ENCODE data around the gene ANKRD63.

The ANKRD63 gene

DNA sequence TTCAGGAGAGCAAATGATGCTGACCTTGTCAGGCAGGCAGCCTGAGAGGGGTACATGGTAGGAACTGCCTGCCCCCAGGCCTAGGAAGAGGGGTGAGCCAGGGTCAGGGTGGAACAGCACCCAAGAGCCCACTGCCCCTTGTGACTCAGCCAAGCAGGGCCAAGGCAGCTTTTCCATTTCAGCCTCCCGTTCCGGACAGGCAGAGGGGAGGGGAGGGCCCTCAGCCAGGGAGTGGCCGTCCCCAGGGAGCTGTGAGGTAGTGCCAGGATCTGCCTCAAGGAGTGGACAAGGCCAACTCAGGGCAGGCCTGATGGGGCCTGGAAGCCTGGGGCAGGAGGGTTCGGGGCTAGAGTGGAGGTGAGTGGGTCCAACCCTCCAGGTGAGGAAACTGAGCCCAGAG is 5.1 kb upstream of the ANKRD63 start:
- H3K9me3 ChIP-seq (ENCODE audit: control insufficient read depth in 2 of 2, low read length in 2 of 2) = no peaks in the 10 kb centered on the region
- H3K4me1 ChIP-seq (ENCODE audit: control insufficient read depth in 2 of 2, insufficient read depth in 2 of 2, low read length in 2 of 2) = peaks cover 20 to 34% of the 10 kb centered on the region in 2 donors
- peaks cover 9 to 10% of the 10 kb centered on the region in 2 donors for H3K27me3 ChIP-seq (ENCODE audit: control insufficient read depth in 2 of 2, insufficient read depth in 2 of 2, low read length in 2 of 2)
- no peak overlapping the region for H3K4me3 ChIP-seq (ENCODE audit: low read length in 2 of 2)
- H3K36me3 ChIP-seq (ENCODE audit: control insufficient read depth in 2 of 2, insufficient read depth in 2 of 2, low read length in 2 of 2) = peaks cover 0 to 5% of the 10 kb centered on the region in 2 donors
- no peak overlapping the region for H3K9ac ChIP-seq (ENCODE audit: low read depth in 1 of 2, low read length in 2 of 2)
- no peak overlapping the region for H3K27ac ChIP-seq (ENCODE audit: low read depth in 2 of 2, low read length in 2 of 2)

DNA sequence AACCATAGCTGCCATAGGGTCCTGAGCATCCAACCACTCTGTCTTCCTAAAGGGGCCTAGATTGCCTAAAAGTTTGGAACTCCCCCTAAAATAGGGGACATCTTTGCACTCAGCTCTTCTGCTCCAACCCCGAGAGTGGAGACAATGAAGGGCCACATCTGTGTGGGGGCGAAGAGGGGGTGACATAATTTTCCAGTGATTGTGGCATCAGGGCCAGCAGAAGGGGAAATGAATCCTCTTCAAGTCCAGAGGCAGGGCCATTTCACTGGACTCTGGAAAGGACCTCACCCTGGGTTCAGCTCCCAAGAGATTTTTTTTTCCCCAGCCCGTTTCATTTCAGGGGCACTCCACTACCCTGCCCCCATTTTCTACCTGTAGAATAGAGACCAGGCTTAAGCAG is 4.6 kb upstream of the ANKRD63 start:
- H3K27me3 ChIP-seq (ENCODE audit: control insufficient read depth in 2 of 2, insufficient read depth in 2 of 2, low read length in 2 of 2) = peaks cover 10 to 13% of the 10 kb centered on the region in 2 donors
- H3K27ac ChIP-seq (ENCODE audit: low read depth in 2 of 2, low read length in 2 of 2) = no peak overlapping the region
- no peak overlapping the region for H3K4me3 ChIP-seq (ENCODE audit: low read length in 2 of 2)
- H3K9ac ChIP-seq (ENCODE audit: low read depth in 1 of 2, low read length in 2 of 2) = no peak overlapping the region
- H3K36me3 ChIP-seq (ENCODE audit: control insufficient read depth in 2 of 2, insufficient read depth in 2 of 2, low read length in 2 of 2) = peaks cover 0 to 3% of the 10 kb centered on the region in 2 donors
- no peaks in the 10 kb centered on the region for H3K9me3 ChIP-seq (ENCODE audit: control insufficient read depth in 2 of 2, low read length in 2 of 2)
- peaks cover 25 to 37% of the 10 kb centered on the region in 2 donors for H3K4me1 ChIP-seq (ENCODE audit: control insufficient read depth in 2 of 2, insufficient read depth in 2 of 2, low read length in 2 of 2)

DNA sequence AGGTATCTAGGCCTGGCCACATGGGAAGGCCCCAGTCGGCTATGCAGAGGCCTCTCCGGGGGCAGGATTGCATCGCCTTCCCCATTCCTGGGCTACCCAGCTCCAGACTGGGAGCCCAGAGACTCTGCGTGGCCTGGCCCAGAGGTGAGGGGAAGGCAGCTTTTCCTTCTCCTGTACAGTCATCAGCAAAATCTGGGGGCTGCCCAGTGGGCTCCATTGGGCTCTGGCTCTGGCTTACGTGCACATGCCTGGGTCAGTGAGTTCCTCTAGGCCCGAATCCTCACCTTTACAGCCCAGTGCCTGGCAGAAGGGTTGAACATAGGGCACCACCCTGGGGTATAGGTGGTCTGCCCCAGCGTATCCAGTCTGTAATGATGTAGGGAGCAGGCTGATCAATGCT is 3.9 kb upstream of the ANKRD63 start:
- H3K4me3 ChIP-seq (ENCODE audit: low read length in 2 of 2) = no peak overlapping the region
- no peak overlapping the region for H3K27ac ChIP-seq (ENCODE audit: low read depth in 2 of 2, low read length in 2 of 2)
- no peaks in the 10 kb centered on the region for H3K36me3 ChIP-seq (ENCODE audit: control insufficient read depth in 2 of 2, insufficient read depth in 2 of 2, low read length in 2 of 2)
- H3K4me1 ChIP-seq (ENCODE audit: control insufficient read depth in 2 of 2, insufficient read depth in 2 of 2, low read length in 2 of 2) = peaks cover 29 to 43% of the 10 kb centered on the region in 2 donors
- H3K9ac ChIP-seq (ENCODE audit: low read depth in 1 of 2, low read length in 2 of 2) = no peak overlapping the region
- no peaks in the 10 kb centered on the region for H3K9me3 ChIP-seq (ENCODE audit: control insufficient read depth in 2 of 2, low read length in 2 of 2)
- peaks cover 10 to 18% of the 10 kb centered on the region in 2 donors for H3K27me3 ChIP-seq (ENCODE audit: control insufficient read depth in 2 of 2, insufficient read depth in 2 of 2, low read length in 2 of 2)

DNA sequence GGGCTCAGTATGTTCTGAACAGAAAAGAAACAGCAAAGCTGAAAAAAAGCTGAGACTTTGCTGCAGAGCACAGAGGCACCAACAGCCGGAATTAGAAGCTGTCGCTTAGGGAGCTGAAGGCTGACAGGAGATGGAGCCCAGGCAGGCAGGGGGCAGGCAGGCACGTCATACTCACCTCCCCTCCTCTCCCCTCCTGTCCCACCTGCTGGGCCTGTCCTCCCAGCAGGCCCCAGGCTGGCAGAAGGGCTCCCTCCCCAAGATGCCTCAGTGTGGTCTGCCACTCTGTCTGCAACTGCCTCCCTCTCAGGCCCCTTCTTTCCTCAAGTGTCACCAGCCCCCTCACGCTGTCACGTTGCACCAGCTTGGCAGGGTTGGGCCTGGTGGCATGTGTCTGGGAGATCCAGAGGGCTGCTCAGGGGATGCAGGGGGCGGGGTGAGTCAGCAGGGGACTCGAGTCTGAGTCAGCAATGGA is 3.2 kb upstream of the ANKRD63 start:
- Histone ChIP-seq H3K9ac (ENCODE audit: low read depth in 1 of 2, low read length in 2 of 2) (no peak overlapping the region), H3K9me3 (ENCODE audit: control insufficient read depth in 2 of 2, low read length in 2 of 2) (no peaks in the 10 kb centered on the region), H3K36me3 (ENCODE audit: control insufficient read depth in 2 of 2, insufficient read depth in 2 of 2, low read length in 2 of 2) (no peaks in the 10 kb centered on the region), H3K27me3 (ENCODE audit: control insufficient read depth in 2 of 2, insufficient read depth in 2 of 2, low read length in 2 of 2) (peaks cover 12 to 24% of the 10 kb centered on the region in 2 donors), H3K4me3 (ENCODE audit: low read length in 2 of 2) (no peak overlapping the region), H3K27ac (ENCODE audit: low read depth in 2 of 2, low read length in 2 of 2) (no peak overlapping the region), H3K4me1 (ENCODE audit: control insufficient read depth in 2 of 2, insufficient read depth in 2 of 2, low read length in 2 of 2) (peaks cover 34 to 42% of the 10 kb centered on the region in 2 donors)

DNA sequence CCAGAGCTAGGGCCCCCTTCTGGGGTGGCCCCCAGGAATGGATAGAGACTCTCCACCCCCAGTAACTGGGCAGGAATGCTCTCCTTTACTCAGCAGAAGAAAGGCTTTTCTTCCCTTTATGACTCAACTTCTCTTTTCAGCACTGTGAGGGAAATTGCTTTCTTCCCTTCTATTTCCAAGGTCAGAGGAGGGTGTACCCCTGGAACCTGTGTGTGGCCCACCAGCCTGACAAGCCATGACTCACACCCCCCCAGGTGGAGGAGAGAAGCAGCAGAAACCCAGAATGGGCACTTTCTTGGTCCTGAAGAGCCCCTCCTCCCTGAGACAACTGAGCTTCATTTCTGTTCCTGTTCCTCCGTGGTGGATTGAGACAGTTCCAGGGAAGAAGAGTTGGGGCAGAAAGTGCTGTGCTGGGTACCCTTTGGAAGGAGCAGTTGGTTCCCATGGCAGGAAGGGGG is 2.7 kb upstream of the ANKRD63 start:
- H3K4me1 ChIP-seq (ENCODE audit: control insufficient read depth in 2 of 2, insufficient read depth in 2 of 2, low read length in 2 of 2) = peaks cover 34 to 41% of the 10 kb centered on the region in 2 donors
- H3K27ac ChIP-seq (ENCODE audit: low read depth in 2 of 2, low read length in 2 of 2) = no peak overlapping the region
- peaks cover 18 to 28% of the 10 kb centered on the region in 2 donors for H3K27me3 ChIP-seq (ENCODE audit: control insufficient read depth in 2 of 2, insufficient read depth in 2 of 2, low read length in 2 of 2)

DNA sequence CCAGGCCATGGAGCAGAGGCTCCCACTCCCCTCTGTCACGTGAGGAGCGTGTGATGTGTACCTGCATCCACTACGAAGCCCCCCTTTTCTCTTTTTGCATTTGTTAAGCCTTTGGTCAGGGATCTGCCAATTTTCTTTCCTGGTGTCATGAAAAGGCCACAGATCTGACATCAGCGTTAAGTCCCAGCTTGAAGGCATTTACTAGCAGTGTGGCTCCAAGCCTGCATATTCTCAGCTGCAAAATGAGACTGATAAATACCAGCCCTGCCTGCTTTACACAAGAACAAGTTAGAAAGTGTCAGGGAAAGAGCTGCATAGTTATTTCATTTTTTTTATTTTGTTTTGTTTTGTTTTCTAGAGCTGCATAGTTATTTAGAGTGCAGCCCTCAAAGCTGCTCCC is 2.3 kb upstream of the ANKRD63 start:
- H3K36me3 ChIP-seq (ENCODE audit: control insufficient read depth in 2 of 2, insufficient read depth in 2 of 2, low read length in 2 of 2) = no peaks in the 10 kb centered on the region
- no peak overlapping the region for H3K9ac ChIP-seq (ENCODE audit: low read depth in 1 of 2, low read length in 2 of 2)
- no peak overlapping the region for H3K4me3 ChIP-seq (ENCODE audit: low read length in 2 of 2)
- no peaks in the 10 kb centered on the region for H3K9me3 ChIP-seq (ENCODE audit: control insufficient read depth in 2 of 2, low read length in 2 of 2)
- H3K4me1 ChIP-seq (ENCODE audit: control insufficient read depth in 2 of 2, insufficient read depth in 2 of 2, low read length in 2 of 2) = peaks cover 32 to 37% of the 10 kb centered on the region in 2 donors
- H3K27ac ChIP-seq (ENCODE audit: low read depth in 2 of 2, low read length in 2 of 2) = no peak overlapping the region
- H3K27me3 ChIP-seq (ENCODE audit: control insufficient read depth in 2 of 2, insufficient read depth in 2 of 2, low read length in 2 of 2) = peaks cover 22 to 32% of the 10 kb centered on the region in 2 donors

More for the DNA sequence above, 2.7 kb upstream of the ANKRD63 start:
- Histone ChIP-seq H3K36me3 (ENCODE audit: control insufficient read depth in 2 of 2, insufficient read depth in 2 of 2, low read length in 2 of 2) (no peaks in the 10 kb centered on the region), H3K9ac (ENCODE audit: low read depth in 1 of 2, low read length in 2 of 2) (no peak overlapping the region), H3K9me3 (ENCODE audit: control insufficient read depth in 2 of 2, low read length in 2 of 2) (no peaks in the 10 kb centered on the region), H3K4me3 (ENCODE audit: low read length in 2 of 2) (no peak overlapping the region)

DNA sequence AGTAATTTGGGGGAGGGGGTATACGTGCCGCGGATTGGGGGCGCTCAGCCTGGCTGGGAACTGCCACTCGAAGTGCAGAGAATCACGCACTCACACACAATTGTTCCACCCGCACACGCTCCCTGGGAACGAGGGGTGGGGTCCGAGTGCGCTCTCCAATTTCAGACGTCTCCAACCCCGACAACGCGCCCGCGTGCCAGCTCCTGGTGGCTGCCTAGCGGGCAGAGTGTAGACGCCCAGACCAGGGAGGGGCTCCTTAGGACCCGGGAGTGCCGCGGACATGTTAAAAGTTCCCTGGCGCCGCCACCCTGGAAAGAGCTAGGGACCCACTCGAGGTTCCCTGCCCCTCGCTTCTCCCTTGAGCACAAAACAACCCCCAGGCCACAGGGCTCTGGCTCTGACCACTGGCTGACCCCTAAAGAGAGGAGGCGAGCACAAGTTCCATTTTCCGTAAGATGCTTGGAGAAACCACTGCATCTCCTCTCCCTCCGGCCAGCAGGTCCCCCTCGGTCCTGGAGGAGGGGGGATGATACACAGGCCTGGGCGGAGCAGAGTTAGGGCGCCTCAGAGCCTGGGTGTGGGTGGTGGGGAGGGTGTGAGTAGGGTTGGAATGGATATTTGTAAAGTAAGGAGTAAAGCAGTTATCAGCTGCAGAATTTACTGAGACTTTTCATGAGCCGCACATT is 894 bp upstream of the ANKRD63 start:
- no peaks in the 10 kb centered on the region for H3K36me3 ChIP-seq (ENCODE audit: control insufficient read depth in 2 of 2, insufficient read depth in 2 of 2, low read length in 2 of 2)
- H3K27me3 ChIP-seq (ENCODE audit: control insufficient read depth in 2 of 2, insufficient read depth in 2 of 2, low read length in 2 of 2) = peaks cover 28 to 45% of the 10 kb centered on the region in 2 donors
- no peak overlapping the region for H3K27ac ChIP-seq (ENCODE audit: low read depth in 2 of 2, low read length in 2 of 2)
- no peaks in the 10 kb centered on the region for H3K9me3 ChIP-seq (ENCODE audit: control insufficient read depth in 2 of 2, low read length in 2 of 2)
- H3K4me3 ChIP-seq (ENCODE audit: low read length in 2 of 2) = no peak overlapping the region
- H3K9ac ChIP-seq (ENCODE audit: low read depth in 1 of 2, low read length in 2 of 2) = no peak overlapping the region
- H3K4me1 ChIP-seq (ENCODE audit: control insufficient read depth in 2 of 2, insufficient read depth in 2 of 2, low read length in 2 of 2) = peaks cover 26 to 27% of the 10 kb centered on the region in 2 donors

DNA sequence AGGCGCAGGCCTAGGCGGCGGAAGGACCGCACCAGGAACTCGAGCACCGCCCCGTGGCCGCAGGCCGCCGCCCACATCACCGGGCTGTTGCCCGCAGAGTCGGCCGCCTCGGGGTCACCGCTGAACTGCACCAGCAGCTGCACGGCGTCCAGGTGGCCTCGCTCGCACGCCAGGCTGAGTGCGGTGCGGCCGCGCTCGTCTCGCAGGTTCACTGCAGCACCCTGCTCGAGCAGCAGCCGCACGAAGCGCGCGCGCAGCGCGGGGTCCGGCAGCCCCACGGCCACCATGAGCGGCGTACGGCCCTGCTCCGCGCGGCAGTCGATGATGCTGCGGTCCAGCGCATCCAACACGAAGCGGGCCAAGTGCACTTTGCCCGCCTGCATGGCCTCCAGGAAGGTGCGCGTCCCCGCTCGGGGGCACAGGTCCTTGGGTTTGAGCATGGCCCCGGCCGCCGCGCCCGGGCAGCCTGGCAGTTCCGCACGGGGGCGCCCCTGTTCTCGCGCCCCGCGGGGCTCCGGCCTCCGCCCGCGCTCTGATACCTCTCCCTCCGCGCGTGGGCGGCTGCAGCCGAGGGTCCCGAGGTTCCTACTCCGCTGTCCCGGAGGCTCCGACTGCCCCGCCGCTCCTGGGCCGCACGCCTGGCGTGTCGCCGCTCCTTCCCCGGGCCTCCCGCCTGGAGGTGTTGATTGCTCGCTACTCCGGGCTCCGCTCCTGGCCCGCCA is 556 bp downstream of the ANKRD63 start:
- Histone ChIP-seq H3K4me3 (ENCODE audit: low read length in 2 of 2) (peak overlapping the region; percentile 57 to 68), H3K9me3 (ENCODE audit: control insufficient read depth in 2 of 2, low read length in 2 of 2) (no peaks in the 10 kb centered on the region), H3K36me3 (ENCODE audit: control insufficient read depth in 2 of 2, insufficient read depth in 2 of 2, low read length in 2 of 2) (no peaks in the 10 kb centered on the region), H3K27ac (ENCODE audit: low read depth in 2 of 2, low read length in 2 of 2) (no peak overlapping the region), H3K9ac (ENCODE audit: low read depth in 1 of 2, low read length in 2 of 2) (peak overlapping the region in 1 of 2 donors; percentile 43), H3K4me1 (ENCODE audit: control insufficient read depth in 2 of 2, insufficient read depth in 2 of 2, low read length in 2 of 2) (peaks cover 20 to 21% of the 10 kb centered on the region in 2 donors), H3K27me3 (ENCODE audit: control insufficient read depth in 2 of 2, insufficient read depth in 2 of 2, low read length in 2 of 2) (peaks cover 30 to 47% of the 10 kb centered on the region in 2 donors)

DNA sequence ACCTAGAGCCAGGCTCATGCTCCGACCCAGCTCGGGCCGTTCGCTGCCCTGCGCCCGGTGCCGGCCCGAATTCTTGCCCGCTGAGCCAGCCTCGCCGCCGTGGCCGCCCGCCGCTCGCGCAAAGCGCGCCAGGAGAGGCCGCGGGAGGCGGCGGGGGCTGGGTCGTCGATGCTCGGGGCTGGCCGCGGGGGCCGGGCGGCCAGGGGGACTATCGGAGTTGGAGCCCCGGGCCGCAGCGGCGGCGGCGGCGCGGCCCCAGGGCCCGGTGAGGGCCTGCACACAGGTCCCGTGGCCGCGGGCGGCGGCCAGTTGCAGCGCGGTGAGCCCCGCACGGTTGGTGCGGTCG is 1.1 kb downstream of the ANKRD63 start:
- Histone ChIP-seq H3K27ac (ENCODE audit: low read depth in 2 of 2, low read length in 2 of 2) (no peak overlapping the region), H3K9ac (ENCODE audit: low read depth in 1 of 2, low read length in 2 of 2) (peak overlapping the region in 1 of 2 donors; percentile 43), H3K4me1 (ENCODE audit: control insufficient read depth in 2 of 2, insufficient read depth in 2 of 2, low read length in 2 of 2) (peaks cover 20 to 21% of the 10 kb centered on the region in 2 donors), H3K27me3 (ENCODE audit: control insufficient read depth in 2 of 2, insufficient read depth in 2 of 2, low read length in 2 of 2) (peaks cover 30 to 47% of the 10 kb centered on the region in 2 donors), H3K36me3 (ENCODE audit: control insufficient read depth in 2 of 2, insufficient read depth in 2 of 2, low read length in 2 of 2) (no peaks in the 10 kb centered on the region), H3K9me3 (ENCODE audit: control insufficient read depth in 2 of 2, low read length in 2 of 2) (no peaks in the 10 kb centered on the region), H3K4me3 (ENCODE audit: low read length in 2 of 2) (peak overlapping the region; percentile 57 to 68)
